Panc1 (cell line): ENCODE data around the gene DCUN1D2. TPM values are rescaled to one million over a fixed set of nuclear protein-coding genes. Genes with fewer than 3 reads are reported as not detected.

Source experiments
- ATAC-seq: fragments of 200-7000 bp; cut with Tn5 transposase; 2 replicates; pipeline ENCODE4 v1.9.1; 2020; ENCODE audit warnings: mild to moderate bottlenecking, moderate library complexity
- BruUV-seq: library from RNA; stranded (reverse); fragments of 400-500 nt; replicated peaks from 2 replicates; lab custom pipeline; 2021; lab: Mats Ljungman, UMichigan
- CTCF ChIA-PET: fragments of 300-600 bp; sonication (Branson Sonifier 250); formaldehyde crosslinking; loops from one replicate; lab custom pipeline; 2022; ENCODE audit warnings: antibody characterized with exemption; lab: Charles Lee
- POLR2A ChIA-PET: fragments of 300-600 bp; sonication (Branson Sonifier 250); formaldehyde crosslinking; loops from one replicate; lab custom pipeline; 2022; ENCODE audit warnings: antibody characterized with exemption; lab: Charles Lee
- DNase-seq: peaks from one replicate; pipeline ENCODE4 v3.0.0-alpha.2; 2010; ENCODE audit warnings: low read depth, low spot score
- H3K27ac ChIP-seq: 2 replicates; pipeline ENCODE4 v1.5.1; 2011; ENCODE audit warnings: mild to moderate bottlenecking, low read length, inconsistent platforms
- H3K27me3 ChIP-seq: fragments of 200-500 bp; sonication (Bioruptor generic); 2 replicates; pipeline ENCODE4 v1.6.0; 2014; ENCODE audit warnings: low read length, inconsistent platforms; ENCODE audit not compliant: control insufficient read depth, insufficient read depth
- H3K36me3 ChIP-seq: fragments of 200-500 bp; sonication (Bioruptor generic); 2 replicates; pipeline ENCODE4 v1.5.1; 2014; ENCODE audit warnings: inconsistent platforms, mild to moderate bottlenecking, low read length, moderate library complexity; ENCODE audit not compliant: control insufficient read depth, insufficient read depth
- H3K4me1 ChIP-seq: 2 replicates; pipeline ENCODE4 v1.5.1; 2011; ENCODE audit warnings: inconsistent platforms, mild to moderate bottlenecking, low read length, moderate library complexity; ENCODE audit not compliant: control insufficient read depth, insufficient read depth
- H3K4me3 ChIP-seq, 2 experiments: 2 replicates each; pipeline ENCODE4 v1.5.1; 2011 to 2012; ENCODE audit warnings: low read depth in 2 of 2, low read length in 2 of 2, mild to moderate bottlenecking in 2 of 2, inconsistent platforms in 1 of 2, moderate library complexity in 1 of 2
- H3K9me3 ChIP-seq: fragments of 200-500 bp; sonication (Bioruptor generic); 2 replicates; pipeline ENCODE4 v1.5.1; 2014; ENCODE audit warnings: low read depth, mild to moderate bottlenecking, inconsistent platforms, low read length, moderate library complexity; ENCODE audit not compliant: control insufficient read depth, insufficient read depth
- CTCF ChIP-seq: fragments of 450-650 bp; IDR thresholded peaks from 2 replicates; pipeline ENCODE4 v1.5.1; 2017; ENCODE audit warnings: mild to moderate bottlenecking
- POLR2AphosphoS5 ChIP-seq: IDR thresholded peaks from 2 replicates; pipeline ENCODE4 v1.6.1; 2012; ENCODE audit warnings: mild to moderate bottlenecking, low read depth, low read length, moderate library complexity
- REST ChIP-seq, 2 experiments: IDR thresholded peaks; 2 replicates each; pipeline ENCODE4 v1.6.1; 2011 to 2012; ENCODE audit warnings: low read depth in 2 of 2, control low read depth in 1 of 2, low read length in 1 of 2, mild to moderate bottlenecking in 1 of 2, moderate library complexity in 1 of 2; ENCODE audit not compliant: insufficient read depth in 1 of 2
- SIN3A ChIP-seq: IDR thresholded peaks from 2 replicates; pipeline ENCODE4 v1.6.1; 2012; ENCODE audit warnings: low read depth, mild to moderate bottlenecking, low read length, moderate library complexity, borderline replicate concordance; ENCODE audit not compliant: insufficient read depth
- TCF7L2 ChIP-seq: IDR thresholded peaks from 2 replicates; pipeline ENCODE4 v1.6.1; 2011; ENCODE audit warnings: mild to moderate bottlenecking, low read depth, low read length, inconsistent platforms
- in situ Hi-C: cut with HindIII; loops from 2 replicates; pipeline ENCODE4 v1.10.0; 2016; ENCODE audit warnings: low sequenced_read_pairs, low pct_unique_long_range_greater_than_20kb
- intact Hi-C: fragments of 100-400 bp; cut with micrococcal nuclease; formaldehyde crosslinking; loops from one replicate; pipeline ENCODE4 v1.10.0; 2022; ENCODE audit not compliant: unreplicated experiment
- total RNA-seq: library from RNA; stranded (reverse); gene quantifications from one replicate; pipeline ENCODE4 v1.2.1, GENCODE V29; 2021; ENCODE audit not compliant: unreplicated experiment

Gene DCUN1D2
- total RNA-seq, 1 experiment from 2014 or later, result 22.8 TPM

- POLR2A ChIA-PET, result no interaction called here
- H3K27me3 ChIP-seq, result no peaks in the 10 kb centered on the region
- H3K36me3 ChIP-seq, result no peaks in the 10 kb centered on the region
- H3K9me3 ChIP-seq, result no peaks in the 10 kb centered on the region
- H3K4me1 ChIP-seq, result no peaks in the 10 kb centered on the region
- ATAC-seq, result no peak
- H3K27ac ChIP-seq, result no peak overlapping the region
- CTCF ChIA-PET, result no interaction called here
- no peak for DNase-seq
- in situ Hi-C loops, result no loop called here
- no peak overlapping the region for H3K4me3 ChIP-seq
- BruUV-seq, result no TSS peak
- no peak for TF ChIP-seq REST (IDR thresholded peaks at IDR 0.05; ENCODE audit: insufficient read depth in 1 of 2, low read depth in 2 of 2, low read length in 1 of 2)
- no peak for TF ChIP-seq POLR2AphosphoS5
- TF ChIP-seq SIN3A, result no peak
- no peak for TF ChIP-seq CTCF
- TF ChIP-seq TCF7L2, result no peak
- intact Hi-C loops, result loop anchor here (5.0 kb wide), 1 partner anchor 377 kb away; no protein-coding TSS in a partner anchor
These were observed 60.9 kb downstream of the DCUN1D2 start for GRCh38 chr13:113429608-113429985.

GRCh38 chr13:113428871-113429607 is 61.5 kb downstream of the DCUN1D2 start:
- CTCF ChIA-PET, result no interaction called here
- TF ChIP-seq CTCF (no peak), POLR2AphosphoS5 (no peak), SIN3A (no peak), REST (IDR thresholded peaks at IDR 0.05; ENCODE audit: insufficient read depth in 1 of 2, low read depth in 2 of 2, low read length in 1 of 2) (no peak), TCF7L2 (no peak)

More at GRCh38 chr13:113428871-113429607, 61.5 kb downstream of the DCUN1D2 start:
- POLR2A ChIA-PET, result no interaction called here
- DNase-seq, result no peak
- no peak overlapping the region for H3K4me3 ChIP-seq
- no peak overlapping the region for H3K27ac ChIP-seq
- no peaks in the 10 kb centered on the region for H3K9me3 ChIP-seq
- no peaks in the 10 kb centered on the region for H3K27me3 ChIP-seq
- in situ Hi-C loops, result no loop called here
- H3K4me1 ChIP-seq, result no peaks in the 10 kb centered on the region
- no TSS peak for BruUV-seq
- intact Hi-C loops, result loop anchor here (5.0 kb wide), 1 partner anchor 377 kb away; no protein-coding TSS in a partner anchor
- no peaks in the 10 kb centered on the region for H3K36me3 ChIP-seq
- ATAC-seq, result no peak
